ENCODE results near the gene KCNH1. TPM values are rescaled to one million over a fixed set of nuclear protein-coding genes. Genes with fewer than 3 reads are reported as not detected.

Gene KCNH1
- total and polyA plus RNA-seq, 4 donors: not detected

- H3K36me3 ChIP-seq (ENCODE audit: control insufficient read depth in 4 of 4, insufficient read depth in 3 of 4, low read depth in 1 of 4, low read length in 3 of 4): no peaks in the 10 kb centered on the region
- no peaks in the 10 kb centered on the region for H3K27me3 ChIP-seq (ENCODE audit: control insufficient read depth in 4 of 4, insufficient read depth in 4 of 4, low read length in 3 of 4)
- H3K9me3 ChIP-seq (ENCODE audit: control insufficient read depth in 4 of 4, low read length in 3 of 4): no peaks in the 10 kb centered on the region
- no peak for DNase-seq (ENCODE audit: low spot score)
- peaks cover 0 to 9% (median 2%) of the 10 kb centered on the region in 4 donors for H3K4me1 ChIP-seq (ENCODE audit: control insufficient read depth in 4 of 4, insufficient read depth in 4 of 4, low read length in 3 of 4)
- no peak overlapping the region for H3K4me3 ChIP-seq (ENCODE audit: low read depth in 1 of 3, low read length in 3 of 3)
- H3K27ac ChIP-seq (ENCODE audit: low read depth in 1 of 2, low read length in 2 of 2): no peak overlapping the region
- H3K9ac ChIP-seq (ENCODE audit: low read depth in 1 of 2, low read length in 2 of 2): no peak overlapping the region
- 32% methylated on average over 3 of the region's 3 CpGs for WGBS
- TF ChIP-seq TAF1 (conservative IDR thresholded peaks at IDR 0.05) (no peak), FOXA1 (IDR thresholded peaks at IDR 0.05) (no peak), RAD21 (IDR thresholded peaks at IDR 0.05) (no peak), GABPA (IDR thresholded peaks at IDR 0.05 in 1 of 2, conservative IDR thresholded peaks at IDR 0.05 in 1 of 2) (no peak), NR2F2 (IDR thresholded peaks at IDR 0.05) (no peak), CTCF (IDR thresholded peaks at IDR 0.05; ENCODE audit: low read depth, low read length, missing input control) (no peak), EGR1 (IDR thresholded peaks at IDR 0.05; ENCODE audit: low read depth in 2 of 2) (no peak), SP1 (IDR thresholded peaks at IDR 0.05) (no peak), RXRA (IDR thresholded peaks at IDR 0.05) (no peak), ZBTB33 (IDR thresholded peaks at IDR 0.05) (no peak), JUND (IDR thresholded peaks at IDR 0.05) (no peak), FOXA2 (IDR thresholded peaks at IDR 0.05) (no peak), HNF4G (IDR thresholded peaks at IDR 0.05) (no peak)
- TF ChIP-seq, protein P1, sequence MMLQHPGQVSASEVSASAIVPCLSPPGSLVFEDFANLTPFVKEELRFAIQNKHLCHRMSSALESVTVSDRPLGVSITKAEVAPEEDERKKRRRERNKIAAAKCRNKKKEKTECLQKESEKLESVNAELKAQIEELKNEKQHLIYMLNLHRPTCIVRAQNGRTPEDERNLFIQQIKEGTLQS (IDR thresholded peaks at IDR 0.05): no peak
- TF ChIP-seq, protein P2, sequence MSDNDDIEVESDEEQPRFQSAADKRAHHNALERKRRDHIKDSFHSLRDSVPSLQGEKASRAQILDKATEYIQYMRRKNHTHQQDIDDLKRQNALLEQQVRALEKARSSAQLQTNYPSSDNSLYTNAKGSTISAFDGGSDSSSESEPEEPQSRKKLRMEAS (IDR thresholded peaks at IDR 0.05): no peak
- TF ChIP-seq, protein P3, sequence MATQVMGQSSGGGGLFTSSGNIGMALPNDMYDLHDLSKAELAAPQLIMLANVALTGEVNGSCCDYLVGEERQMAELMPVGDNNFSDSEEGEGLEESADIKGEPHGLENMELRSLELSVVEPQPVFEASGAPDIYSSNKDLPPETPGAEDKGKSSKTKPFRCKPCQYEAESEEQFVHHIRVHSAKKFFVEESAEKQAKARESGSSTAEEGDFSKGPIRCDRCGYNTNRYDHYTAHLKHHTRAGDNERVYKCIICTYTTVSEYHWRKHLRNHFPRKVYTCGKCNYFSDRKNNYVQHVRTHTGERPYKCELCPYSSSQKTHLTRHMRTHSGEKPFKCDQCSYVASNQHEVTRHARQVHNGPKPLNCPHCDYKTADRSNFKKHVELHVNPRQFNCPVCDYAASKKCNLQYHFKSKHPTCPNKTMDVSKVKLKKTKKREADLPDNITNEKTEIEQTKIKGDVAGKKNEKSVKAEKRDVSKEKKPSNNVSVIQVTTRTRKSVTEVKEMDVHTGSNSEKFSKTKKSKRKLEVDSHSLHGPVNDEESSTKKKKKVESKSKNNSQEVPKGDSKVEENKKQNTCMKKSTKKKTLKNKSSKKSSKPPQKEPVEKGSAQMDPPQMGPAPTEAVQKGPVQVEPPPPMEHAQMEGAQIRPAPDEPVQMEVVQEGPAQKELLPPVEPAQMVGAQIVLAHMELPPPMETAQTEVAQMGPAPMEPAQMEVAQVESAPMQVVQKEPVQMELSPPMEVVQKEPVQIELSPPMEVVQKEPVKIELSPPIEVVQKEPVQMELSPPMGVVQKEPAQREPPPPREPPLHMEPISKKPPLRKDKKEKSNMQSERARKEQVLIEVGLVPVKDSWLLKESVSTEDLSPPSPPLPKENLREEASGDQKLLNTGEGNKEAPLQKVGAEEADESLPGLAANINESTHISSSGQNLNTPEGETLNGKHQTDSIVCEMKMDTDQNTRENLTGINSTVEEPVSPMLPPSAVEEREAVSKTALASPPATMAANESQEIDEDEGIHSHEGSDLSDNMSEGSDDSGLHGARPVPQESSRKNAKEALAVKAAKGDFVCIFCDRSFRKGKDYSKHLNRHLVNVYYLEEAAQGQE (IDR thresholded peaks at IDR 0.05): no peak
These were observed 354.7 kb downstream of the KCNH1 start for GRCh38 chr1:210779269-210779668.

DNA sequence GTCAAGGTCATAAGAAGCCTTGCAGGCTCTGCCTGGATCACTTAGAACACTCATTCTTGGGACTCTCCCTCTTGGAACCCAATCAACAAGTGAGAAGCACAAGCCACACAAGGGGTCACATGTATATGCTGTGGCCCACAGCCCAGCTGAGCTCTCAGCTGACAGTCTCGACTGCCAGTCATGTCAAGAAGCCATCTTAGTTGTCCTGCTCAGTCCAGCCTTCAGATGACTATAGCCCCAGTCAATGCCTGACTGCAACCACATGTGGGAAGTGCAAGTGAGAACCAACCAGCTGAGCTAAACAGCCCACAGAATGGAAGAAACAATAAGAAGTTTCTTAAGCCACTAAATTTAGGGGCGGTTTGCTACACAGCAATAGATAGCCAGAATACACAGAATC is 356.0 kb downstream of the KCNH1 start:
- Histone ChIP-seq H3K9me3 (ENCODE audit: control insufficient read depth in 4 of 4, low read length in 3 of 4) (no peaks in the 10 kb centered on the region), H3K9ac (ENCODE audit: low read depth in 1 of 2, low read length in 2 of 2) (no peak overlapping the region), H3K36me3 (ENCODE audit: control insufficient read depth in 4 of 4, insufficient read depth in 3 of 4, low read depth in 1 of 4, low read length in 3 of 4) (no peaks in the 10 kb centered on the region), H3K4me1 (ENCODE audit: control insufficient read depth in 4 of 4, insufficient read depth in 4 of 4, low read length in 3 of 4) (no peaks in the 10 kb centered on the region), H3K27me3 (ENCODE audit: control insufficient read depth in 4 of 4, insufficient read depth in 4 of 4, low read length in 3 of 4) (no peaks in the 10 kb centered on the region), H3K27ac (ENCODE audit: low read depth in 1 of 2, low read length in 2 of 2) (no peak overlapping the region), H3K4me3 (ENCODE audit: low read depth in 1 of 3, low read length in 3 of 3) (no peak overlapping the region)
- no peak for DNase-seq (ENCODE audit: low spot score)
- WGBS: 93% methylated on average over 2 of the region's 2 CpGs
- TF ChIP-seq CTCF (IDR thresholded peaks at IDR 0.05; ENCODE audit: low read depth, low read length, missing input control): no peak
- TF ChIP-seq, protein P1 (IDR thresholded peaks at IDR 0.05): no peak
- TF ChIP-seq HNF4A (conservative IDR thresholded peaks at IDR 0.05): no peak
- TF ChIP-seq, protein P3 (IDR thresholded peaks at IDR 0.05): no peak
- no peak for TF ChIP-seq RAD21 (IDR thresholded peaks at IDR 0.05)
- no peak for TF ChIP-seq YY1 (IDR thresholded peaks at IDR 0.05)
- no peak for TF ChIP-seq RXRA (IDR thresholded peaks at IDR 0.05)
- no peak for TF ChIP-seq FOXA2 (IDR thresholded peaks at IDR 0.05)
- no peak for TF ChIP-seq FOXA1 (IDR thresholded peaks at IDR 0.05)
- no peak for TF ChIP-seq TAF1 (conservative IDR thresholded peaks at IDR 0.05)
- TF ChIP-seq SP1 (IDR thresholded peaks at IDR 0.05): no peak
- no peak for TF ChIP-seq JUND (IDR thresholded peaks at IDR 0.05)
